CD4-positive, alpha-beta T cell treated with Interleukin-21 for 1 hour (primary cell): ENCODE results near the gene LRRC75B.

Experiments used
- DNase-seq: peaks from one replicate; pipeline ENCODE4 v3.0.0-alpha.2; 2020

The LRRC75B gene

DNA sequence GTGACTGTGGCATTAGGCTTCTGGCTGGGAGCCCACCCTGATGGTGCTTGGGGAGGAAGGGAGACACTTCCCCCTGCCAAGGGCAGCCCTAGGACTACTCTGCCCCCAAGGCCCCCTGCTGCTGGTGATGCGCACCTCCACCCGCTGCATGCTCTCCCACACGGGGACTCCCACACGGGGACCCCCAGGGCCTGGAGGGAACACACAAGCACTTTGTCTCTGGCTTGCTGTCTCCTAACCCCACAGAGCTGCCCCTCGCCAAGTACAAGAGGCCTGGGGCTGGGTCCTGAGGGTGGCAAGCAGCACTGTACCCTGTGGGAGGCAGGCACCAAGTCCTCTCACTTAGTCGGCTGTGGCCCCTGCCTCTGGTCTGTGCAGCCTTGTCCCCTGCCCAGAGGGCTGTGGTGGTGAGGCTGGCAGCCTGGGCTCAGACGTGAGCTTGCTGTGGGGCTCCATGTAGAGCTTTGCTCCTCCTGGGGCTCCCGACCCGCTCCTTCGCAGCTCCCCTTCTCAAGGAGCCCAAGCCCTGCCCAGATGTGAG, 7.9 kb downstream of the LRRC75B start:
- no peak for DNase-seq

DNA sequence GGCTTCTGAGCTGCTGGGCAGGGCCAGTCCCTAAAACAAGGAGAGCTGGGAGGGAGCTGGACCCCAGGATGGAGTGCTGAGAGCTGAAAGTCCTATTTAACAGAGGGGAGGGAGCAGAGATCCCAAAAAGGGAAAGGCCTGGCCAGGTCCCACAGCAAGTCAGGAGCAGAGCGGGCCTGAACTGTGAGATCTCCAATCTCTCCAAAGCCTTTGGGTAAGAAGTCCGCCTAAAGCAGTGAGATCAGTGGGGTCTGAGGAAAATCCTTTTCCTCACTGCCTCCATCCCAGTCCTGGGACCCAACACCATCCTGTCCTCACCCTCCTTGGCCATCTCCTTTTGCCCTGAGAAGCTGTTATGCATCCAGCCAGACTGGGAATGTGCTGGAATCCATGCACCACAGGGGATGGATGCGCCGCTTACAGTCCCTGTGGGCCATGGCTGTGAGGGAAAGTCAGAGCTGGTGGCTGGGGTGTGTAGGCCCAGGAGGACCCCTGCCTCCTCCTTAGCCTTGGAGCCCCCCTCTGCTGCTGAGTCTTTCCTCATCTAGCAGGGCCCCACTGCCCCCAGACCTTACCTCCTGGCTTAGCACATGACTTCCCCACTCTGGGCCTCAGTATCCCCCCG, 8.6 kb downstream of the LRRC75B start:
- no peak for DNase-seq

DNA sequence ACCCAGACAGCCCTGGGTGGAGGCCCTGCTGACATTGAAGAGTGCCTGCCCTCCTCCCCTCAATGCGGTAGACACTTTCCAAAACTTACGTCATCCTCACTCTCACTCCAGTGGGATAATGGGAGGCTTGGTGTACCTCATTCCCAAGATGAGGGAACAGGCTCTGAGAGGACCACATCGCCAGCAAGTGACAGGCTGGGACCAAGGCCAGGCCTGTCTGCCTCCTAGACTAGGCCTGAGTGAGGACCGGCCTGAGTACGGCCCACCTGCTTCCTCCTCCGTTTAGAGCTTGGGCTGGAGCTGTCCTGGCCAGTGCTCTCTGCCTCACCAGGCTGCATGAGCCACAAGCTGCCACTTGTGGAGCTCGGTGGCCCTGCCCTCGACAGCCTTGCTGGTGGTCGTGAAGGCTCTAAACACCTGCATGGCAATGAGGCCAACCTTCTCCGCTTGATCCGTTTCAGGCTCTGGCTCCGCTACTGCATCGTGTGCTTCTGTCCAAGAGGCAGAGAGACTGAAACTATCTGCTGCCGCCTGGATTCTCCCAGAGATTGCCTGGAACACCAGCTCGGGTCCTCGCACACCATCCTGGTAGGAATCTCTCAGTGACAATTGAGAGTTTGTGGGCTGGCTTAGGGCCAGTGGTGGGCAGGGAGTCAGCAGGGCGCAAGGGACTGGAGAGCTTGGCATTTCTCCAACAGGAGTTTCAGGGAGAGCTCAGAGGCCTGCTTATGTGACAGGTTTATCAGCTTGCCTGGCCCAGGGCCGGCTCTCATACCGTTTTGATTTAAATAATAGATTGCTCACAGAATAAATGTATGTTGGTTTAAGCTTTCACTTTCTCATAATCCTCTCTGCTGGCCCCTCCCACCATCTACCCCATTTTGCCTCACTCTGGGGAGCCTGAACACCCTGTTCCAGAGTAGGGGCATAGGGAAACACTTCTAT, 9.4 kb downstream of the LRRC75B start:
- no peak for DNase-seq

DNA sequence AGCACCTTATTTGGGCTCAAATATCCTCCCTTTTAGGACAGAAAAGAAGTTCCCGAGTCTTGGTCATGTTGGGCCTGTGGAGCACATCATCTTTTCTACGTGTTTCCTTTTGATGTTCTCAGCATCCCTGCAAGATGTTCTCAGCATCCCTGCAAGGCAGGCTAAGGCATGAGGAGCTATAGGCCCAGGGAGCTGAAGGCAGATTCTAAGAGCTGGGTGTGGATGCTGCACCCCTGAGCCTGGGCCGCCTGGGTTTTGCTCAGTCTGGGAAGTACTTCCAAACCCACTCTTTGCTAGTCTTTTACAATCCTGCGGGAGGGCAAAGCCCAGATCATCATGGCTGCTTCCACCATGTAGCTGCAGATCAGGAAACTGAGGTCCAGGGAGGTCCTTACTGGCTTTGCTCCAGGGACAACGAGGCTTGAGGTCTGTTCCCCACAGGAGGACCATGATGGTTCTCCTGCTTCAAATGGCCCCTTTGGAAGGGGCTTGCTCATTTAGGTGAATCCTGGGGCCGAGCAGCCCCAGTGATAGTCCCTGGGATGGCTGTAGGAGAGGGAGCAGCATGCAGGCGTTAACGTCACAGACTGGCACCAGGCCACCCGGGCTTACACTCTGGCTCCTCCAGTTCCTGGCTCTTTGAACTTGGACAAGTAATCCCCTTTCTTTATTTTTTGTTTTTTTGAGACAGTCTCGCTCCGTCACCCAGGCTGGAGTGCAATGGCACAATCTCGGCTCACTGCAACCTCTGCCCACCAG, 10.6 kb downstream of the LRRC75B start:
- no peak for DNase-seq

- no peak for DNase-seq
Measured at GRCh38 chr22:24580276-24580675, 12.6 kb downstream of the LRRC75B start.

DNA sequence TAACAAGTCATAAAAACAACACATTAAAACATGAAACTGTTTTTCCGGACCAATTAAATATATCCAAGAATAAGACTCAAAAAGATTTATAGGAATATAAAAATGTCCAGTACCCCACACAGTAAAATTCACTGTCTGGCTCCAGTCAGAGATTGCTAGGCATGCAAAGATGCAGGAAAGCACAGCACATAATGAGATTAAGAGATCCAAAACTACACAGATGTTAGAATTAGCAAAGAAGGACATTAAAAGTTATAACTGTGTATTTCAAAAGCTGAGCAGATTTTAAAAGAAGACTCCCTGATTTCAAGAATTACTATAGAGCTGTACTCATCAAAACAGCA, 13.6 kb downstream of the LRRC75B start:
- DNase-seq, result no peak

DNA sequence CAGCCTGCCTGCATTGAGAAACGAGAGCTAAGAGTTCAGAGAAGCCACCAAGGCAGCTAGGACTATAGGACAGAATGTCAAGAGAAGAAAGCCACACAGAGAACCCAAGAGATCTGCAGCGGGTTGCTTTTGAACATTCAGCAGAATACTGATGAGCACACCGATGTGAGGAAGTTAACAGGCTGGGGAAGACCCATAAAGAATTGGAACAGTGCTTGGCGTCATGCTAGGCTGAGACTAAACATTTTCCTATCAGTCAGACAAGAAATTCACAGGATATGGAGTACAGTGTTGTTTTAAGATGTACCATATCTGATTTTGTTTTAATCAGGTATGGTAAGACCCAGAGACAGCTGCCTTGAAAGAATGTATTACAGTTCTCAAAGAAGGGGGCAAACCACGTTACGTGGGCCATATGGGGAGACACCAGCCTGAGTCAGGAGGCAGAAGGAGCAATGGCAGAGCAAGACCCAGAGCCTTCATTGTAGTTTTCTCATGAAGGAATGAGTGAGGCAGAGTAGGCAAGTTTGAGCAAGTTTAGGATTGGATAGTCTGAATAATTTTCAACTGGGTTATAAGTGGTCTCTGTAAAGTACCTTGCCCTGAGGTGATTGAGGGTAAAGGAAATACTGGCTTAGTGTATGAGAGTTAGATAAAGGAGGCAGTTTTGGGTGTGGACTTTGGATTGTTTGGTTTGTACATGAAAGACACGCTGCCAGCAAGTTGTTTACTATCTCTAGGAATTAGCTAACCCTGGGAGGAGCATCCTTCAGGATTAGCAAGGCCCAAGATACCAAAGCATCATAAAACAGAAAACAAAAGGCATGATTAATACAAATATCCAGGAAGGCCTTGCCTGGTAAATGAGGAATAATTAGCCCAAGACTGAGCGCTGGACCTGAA, 14.3 kb downstream of the LRRC75B start:
- no peak for DNase-seq

- no peak for DNase-seq
Measured at GRCh38 chr22:24576778-24577177, 16.1 kb downstream of the LRRC75B start.

GRCh38 chr22:24571266-24571665, 21.6 kb downstream of the LRRC75B start:
- no peak for DNase-seq

GRCh38 chr22:24567668-24568067, 25.2 kb downstream of the LRRC75B start:
- DNase-seq, result no peak

GRCh38 chr22:24566899-24567511, 25.9 kb downstream of the LRRC75B start:
- DNase-seq, result no peak

- DNase-seq, result no peak
Measured at GRCh38 chr22:24565077-24565476, 27.8 kb downstream of the LRRC75B start.

DNA sequence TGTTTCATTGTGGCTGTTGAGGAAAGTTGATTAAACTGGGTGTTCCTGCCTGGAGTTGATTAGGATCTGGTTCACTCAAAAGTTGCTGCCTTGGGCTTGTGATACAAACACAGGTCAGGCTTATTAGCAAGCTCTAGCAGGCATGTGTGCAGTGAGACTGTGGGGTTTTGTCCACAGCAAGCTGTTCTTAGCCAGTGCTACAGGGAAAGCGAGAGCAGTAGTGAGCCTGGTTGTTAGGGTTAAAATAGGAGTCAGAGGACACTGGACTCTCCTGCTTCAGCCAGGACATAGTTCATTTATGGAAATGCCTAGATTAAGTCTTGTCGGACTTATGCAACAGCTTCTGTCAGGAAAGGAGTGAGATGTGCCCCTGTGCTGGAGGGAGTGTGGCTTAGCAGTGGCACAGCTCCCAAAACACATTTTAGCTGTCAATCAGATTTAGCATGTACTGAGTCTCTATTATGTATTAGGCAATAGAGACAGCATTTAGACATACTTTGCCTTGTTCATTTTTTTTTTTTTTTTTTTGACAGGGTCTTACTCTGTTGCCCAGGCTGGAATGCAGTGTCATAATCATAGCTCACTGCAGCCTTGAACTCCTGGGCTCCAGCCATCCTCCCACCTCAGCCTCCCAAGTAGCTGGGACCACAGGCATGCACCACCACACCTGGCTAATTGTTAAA, 28.4 kb downstream of the LRRC75B start:
- no peak for DNase-seq

DNA sequence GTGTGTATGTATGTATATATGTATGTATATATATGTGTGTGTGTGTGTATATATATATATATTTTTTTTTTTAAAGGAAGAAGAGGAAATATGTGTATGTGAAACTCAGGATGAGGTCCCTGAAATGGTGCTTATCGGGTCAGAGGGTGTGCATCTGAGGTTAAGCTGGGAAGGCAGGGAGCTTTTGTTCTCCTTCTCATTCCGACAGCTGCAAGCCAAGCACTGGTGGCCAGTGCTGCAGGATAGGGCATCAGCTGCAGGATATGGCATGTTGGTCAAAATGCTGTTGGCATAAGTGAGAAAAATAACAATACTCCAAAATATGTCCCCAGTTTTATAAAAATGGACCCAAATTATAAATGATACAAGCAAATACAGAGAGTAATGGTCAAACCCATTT, 29.6 kb downstream of the LRRC75B start:
- no peak for DNase-seq

DNA sequence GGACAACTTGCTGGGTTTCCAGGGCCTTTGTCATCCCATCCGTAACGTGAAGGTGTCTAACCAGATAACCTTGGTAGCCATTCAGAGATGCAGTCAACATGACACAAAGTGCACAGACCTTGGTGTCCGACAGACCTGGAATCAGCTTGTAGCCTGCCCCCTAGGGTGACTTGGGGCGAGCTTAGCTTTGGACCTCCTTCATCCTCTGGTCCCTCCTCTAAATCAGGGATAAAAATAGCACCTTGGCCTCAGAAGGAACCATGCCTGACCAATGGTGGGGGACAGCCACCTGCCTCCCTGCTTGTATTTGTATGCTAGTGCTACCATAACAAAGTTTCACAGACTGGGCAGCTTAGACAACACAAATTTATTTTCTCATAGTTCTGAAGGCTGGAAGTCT, 33.4 kb downstream of the LRRC75B start:
- DNase-seq, result no peak

DNA sequence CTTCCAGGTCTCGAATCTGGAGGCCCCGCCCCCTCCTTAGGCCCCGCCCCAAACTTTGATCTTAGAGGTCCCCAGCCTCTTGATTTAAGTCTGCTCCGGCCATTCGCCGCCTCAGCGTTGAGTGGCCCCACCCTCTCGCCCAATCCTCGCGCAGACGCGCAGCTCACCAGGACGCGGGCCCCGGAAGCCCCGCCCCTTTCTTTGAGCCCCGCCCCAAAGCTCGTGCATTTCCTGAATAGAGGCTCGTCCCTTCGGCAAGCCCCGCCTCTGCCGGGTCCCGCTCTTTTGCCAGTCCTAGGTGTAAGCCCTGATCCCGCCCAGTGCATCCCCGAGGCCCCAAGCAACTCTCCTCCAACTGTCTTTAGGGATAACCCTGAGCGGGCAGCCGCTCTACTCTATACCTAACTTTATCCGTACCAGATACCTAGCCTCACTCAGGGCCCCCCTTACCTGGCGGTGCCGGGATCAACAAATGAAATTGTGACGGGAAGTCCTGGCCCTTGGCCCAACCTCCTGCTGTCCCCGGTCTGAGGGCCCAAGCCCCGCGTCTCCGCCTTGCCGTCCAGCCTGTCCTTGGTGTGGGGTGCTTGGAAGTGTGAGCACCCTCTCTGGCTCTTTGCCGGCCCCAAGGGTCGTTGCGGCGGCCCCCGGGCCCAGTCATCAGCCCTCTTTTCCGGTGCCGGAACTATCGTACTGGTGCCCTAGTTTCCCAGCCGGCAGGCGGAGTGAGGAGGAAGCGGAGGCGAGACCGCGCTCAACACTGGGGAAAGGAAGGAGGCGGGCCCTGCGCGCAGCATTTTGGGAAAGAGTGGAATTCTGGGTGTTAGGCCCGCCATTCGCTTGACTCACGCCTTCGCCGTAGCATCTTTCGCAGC, 37.5 kb downstream of the LRRC75B start, which contains the start of gene SNRPD3:
TSS of gene SNRPD3 (plus strand) at position 835 of the 875 bp plus-strand sequence. CDS start 1,676 bp downstream, outside the sequence.
- DNase-seq, result peak; percentile 100

GRCh38 chr22:24554313-24555164, 38.3 kb downstream of the LRRC75B start, which contains the start of gene GUCD1:
Gene GUCD1 (minus strand): TSS chr22:24555138. CDS start chr22:24554991, 147 bp downstream.
- DNase-seq, result peak; percentile 24

DNA sequence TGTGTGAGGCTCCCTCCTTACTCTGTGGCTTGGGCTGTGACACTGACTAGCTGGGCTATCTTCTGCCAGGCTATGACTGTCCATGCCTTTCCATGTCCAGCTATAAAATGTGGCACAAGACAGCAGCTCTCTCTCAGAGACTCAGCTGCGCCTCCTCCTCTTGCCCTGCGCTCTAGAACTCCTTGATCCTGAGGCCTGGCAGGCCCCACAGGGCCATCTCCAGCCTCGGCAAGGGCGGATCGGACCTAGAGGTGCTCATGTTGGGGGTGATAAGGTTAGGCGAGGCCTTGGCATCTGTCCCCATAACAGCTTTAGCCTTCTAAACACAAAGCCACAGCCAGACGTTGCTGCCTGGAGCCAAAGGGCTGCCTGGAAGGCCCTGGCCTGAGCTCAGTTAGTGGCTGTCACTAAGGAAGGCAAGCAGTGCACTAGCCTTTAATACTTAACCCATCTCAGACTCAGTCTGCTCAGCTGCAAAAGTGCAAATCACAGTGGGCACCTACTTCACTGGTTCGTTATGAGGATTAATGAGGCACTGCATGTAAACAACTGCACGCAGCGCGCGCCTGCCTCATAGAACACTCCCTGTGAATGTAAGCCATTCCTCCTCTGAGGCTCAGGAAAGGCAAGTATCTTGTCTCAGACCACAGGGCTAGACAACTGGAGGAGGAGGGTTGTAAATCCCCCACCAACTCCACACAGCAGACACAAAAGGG, 39.1 kb downstream of the LRRC75B start:
- peak; percentile 10 for DNase-seq
